GM18867 (cell line): Measurements from ENCODE around the gene IDS.

Experiments used
- ATAC-seq: cut with Tn5 transposase; IDR thresholded peaks from one replicate; pipeline ENCODE4 v1.9.1; 2021; ENCODE audit warnings: mild to moderate bottlenecking, moderate library complexity; ENCODE audit not compliant: unreplicated experiment

The IDS gene

GRCh38 chrX:149462849-149463248 lies 42.3 kb downstream of the IDS start:
- no peak for ATAC-seq

GRCh38 chrX:149461746-149462145 lies 43.4 kb downstream of the IDS start:
- ATAC-seq = no peak

- no peak for ATAC-seq
These were observed 46.5 kb downstream of the IDS start for GRCh38 chrX:149458586-149458985.

- no peak for ATAC-seq
These were observed 48.4 kb downstream of the IDS start for GRCh38 chrX:149456476-149457245.

- no peak for ATAC-seq
These were observed 49.2 kb downstream of the IDS start for GRCh38 chrX:149455934-149456333.

GRCh38 chrX:149453906-149454822 lies 50.9 kb downstream of the IDS start:
- ATAC-seq = no peak

- no peak for ATAC-seq
These were observed 52.1 kb downstream of the IDS start for GRCh38 chrX:149453030-149453429.

GRCh38 chrX:149433451-149433850 lies 71.7 kb downstream of the IDS start:
- ATAC-seq = no peak

- no peak for ATAC-seq
These were observed 72.1 kb downstream of the IDS start for GRCh38 chrX:149433051-149433450.
